Adrenal gland (tissue), 5 donors: Measurements from ENCODE around the gene ATP11A.

ENCODE experiments used
- POLR2A ChIP-seq, 2 donors: fragments of 450-650 bp; IDR thresholded peaks; one replicate each; pipeline ENCODE4 v1.6.1; 2017; ENCODE audit warnings: antibody characterized with exemption in 2 of 2, mild to moderate bottlenecking in 2 of 2, moderate library complexity in 1 of 2
- TF ChIP-seq, protein P1 (sequence below), 6 experiments: fragments of 450-650 bp in 4 of 6; fragments of 200-600 bp in 2 of 6; sonication (generic) in 1 of 6; IDR thresholded peaks; 1 replicate in 5 of 6; 2 replicates in 1 of 6; pipeline versions ENCODE4 v1.5.1 to v1.8.0; 2016 to 2021; ENCODE audit warnings: antibody characterized with exemption in 6 of 6, mild to moderate bottlenecking in 2 of 6, moderate library complexity in 1 of 6
- donor health status: DM: no; HTN: no; CAD: no.

DNA sequence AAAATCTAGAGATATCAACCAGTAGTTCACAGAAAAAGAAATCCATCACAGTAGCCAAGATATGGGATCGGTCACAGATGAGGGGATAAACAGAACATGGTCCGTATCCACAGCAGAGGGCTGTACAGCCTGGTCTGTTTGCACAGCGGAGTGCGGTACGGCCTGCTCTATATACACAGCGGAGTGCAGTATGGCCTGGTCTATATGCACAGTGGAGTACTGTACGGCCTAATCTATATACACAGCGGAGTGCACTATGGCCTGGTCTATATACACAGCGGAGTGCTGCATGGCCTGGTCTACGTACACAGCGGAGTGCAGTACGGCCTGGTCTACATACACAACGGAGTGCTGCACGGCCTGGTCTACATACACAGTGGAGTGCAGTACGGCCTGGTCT lies 236.2 kb downstream of the ATP11A start:
- TF ChIP-seq POLR2A (IDR thresholded peaks at IDR 0.05): no peak
- TF ChIP-seq, protein P1, sequence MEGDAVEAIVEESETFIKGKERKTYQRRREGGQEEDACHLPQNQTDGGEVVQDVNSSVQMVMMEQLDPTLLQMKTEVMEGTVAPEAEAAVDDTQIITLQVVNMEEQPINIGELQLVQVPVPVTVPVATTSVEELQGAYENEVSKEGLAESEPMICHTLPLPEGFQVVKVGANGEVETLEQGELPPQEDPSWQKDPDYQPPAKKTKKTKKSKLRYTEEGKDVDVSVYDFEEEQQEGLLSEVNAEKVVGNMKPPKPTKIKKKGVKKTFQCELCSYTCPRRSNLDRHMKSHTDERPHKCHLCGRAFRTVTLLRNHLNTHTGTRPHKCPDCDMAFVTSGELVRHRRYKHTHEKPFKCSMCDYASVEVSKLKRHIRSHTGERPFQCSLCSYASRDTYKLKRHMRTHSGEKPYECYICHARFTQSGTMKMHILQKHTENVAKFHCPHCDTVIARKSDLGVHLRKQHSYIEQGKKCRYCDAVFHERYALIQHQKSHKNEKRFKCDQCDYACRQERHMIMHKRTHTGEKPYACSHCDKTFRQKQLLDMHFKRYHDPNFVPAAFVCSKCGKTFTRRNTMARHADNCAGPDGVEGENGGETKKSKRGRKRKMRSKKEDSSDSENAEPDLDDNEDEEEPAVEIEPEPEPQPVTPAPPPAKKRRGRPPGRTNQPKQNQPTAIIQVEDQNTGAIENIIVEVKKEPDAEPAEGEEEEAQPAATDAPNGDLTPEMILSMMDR (IDR thresholded peaks at IDR 0.05): no peak
